SH-SY5Y (cell line): Measurements from ENCODE around the gene AGAP2.

Source experiments
- GATA2 ChIP-seq: IDR thresholded peaks from 2 replicates; pipeline ENCODE4 v1.6.1; 2011; ENCODE audit warnings: mild to moderate bottlenecking, low read depth, low read length
- GATA3 ChIP-seq: IDR thresholded peaks from 2 replicates; pipeline ENCODE4 v1.6.1; 2011; ENCODE audit warnings: low read depth, mild to moderate bottlenecking, low read length, moderate library complexity

DNA sequence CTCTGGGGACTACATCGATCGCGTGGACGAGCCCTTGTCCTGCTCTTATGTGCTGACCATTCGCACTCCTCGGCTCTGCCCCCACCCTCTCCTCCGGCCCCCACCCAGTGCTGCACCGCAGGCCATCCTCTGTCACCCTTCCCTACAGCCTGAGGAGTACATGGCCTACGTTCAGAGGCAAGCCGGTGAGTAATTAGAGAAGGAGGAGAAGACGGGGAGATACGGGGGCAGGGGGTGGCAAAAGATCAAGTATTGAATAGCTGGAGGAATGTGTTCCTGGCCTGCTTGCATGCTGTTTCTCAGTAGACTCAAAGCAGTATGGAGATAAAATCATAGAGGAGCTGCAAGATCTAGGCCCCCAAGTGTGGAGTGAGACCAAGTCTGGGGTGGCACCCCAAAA lies 22.8 kb downstream of the AGAP2 start:
- TF ChIP-seq GATA3 (no peak), GATA2 (no peak)
